Loucy (cell line): Measurements from ENCODE around the gene HIVEP2.

Experiments
- H2AFZ ChIP-seq: fragments of 200-600 bp; sonication (generic); 2 replicates; pipeline ENCODE4 v1.6.0; 2016; ENCODE audit warnings: antibody characterized with exemption, mild to moderate bottlenecking, low read length, moderate library complexity
- H3F3A ChIP-seq: fragments of 200-600 bp; 2 replicates; pipeline ENCODE4 v1.6.0; 2016; ENCODE audit warnings: antibody characterized with exemption, low read depth, mild to moderate bottlenecking
- H3K27me3 ChIP-seq: fragments of 200-600 bp; sonication (generic); 2 replicates; pipeline ENCODE4 v1.6.1; 2014; ENCODE audit warnings: low read length, mild to moderate bottlenecking; ENCODE audit not compliant: insufficient read depth, poor library complexity, severe bottlenecking
- H3K36me3 ChIP-seq: fragments of 200-600 bp; sonication (generic); 2 replicates; pipeline ENCODE4 v1.6.1; 2016; ENCODE audit warnings: low read length; ENCODE audit not compliant: insufficient read depth
- H3K4me1 ChIP-seq: fragments of 200-600 bp; sonication (generic); 2 replicates; pipeline ENCODE4 v1.5.1; 2014; ENCODE audit warnings: low read length, mild to moderate bottlenecking; ENCODE audit not compliant: insufficient read depth, poor library complexity, severe bottlenecking
- H3K4me2 ChIP-seq: fragments of 200-600 bp; sonication (generic); 2 replicates; pipeline ENCODE4 v1.6.0; 2014; ENCODE audit warnings: antibody characterized with exemption, low read length, low read depth, mild to moderate bottlenecking; ENCODE audit not compliant: poor library complexity, severe bottlenecking
- H3K4me3 ChIP-seq: fragments of 200-600 bp; sonication (generic); 2 replicates; pipeline ENCODE4 v1.5.1; 2014; ENCODE audit warnings: low read length, mild to moderate bottlenecking, mixed read lengths; ENCODE audit not compliant: poor library complexity, severe bottlenecking
- H3K79me2 ChIP-seq: fragments of 200-600 bp; sonication (generic); 2 replicates; pipeline ENCODE4 v1.6.1; 2014; ENCODE audit warnings: low read length; ENCODE audit not compliant: insufficient read depth
- H3K9ac ChIP-seq: fragments of 200-600 bp; sonication (generic); 2 replicates; pipeline ENCODE4 v1.6.0; 2014; ENCODE audit warnings: mild to moderate bottlenecking, low read depth, low read length, moderate library complexity; ENCODE audit not compliant: poor library complexity, severe bottlenecking
- H3K9me2 ChIP-seq: fragments of 200-600 bp; sonication (generic); replicated peaks from 2 replicates; pipeline ENCODE4 v1.6.1; 2016; ENCODE audit warnings: low read depth, low read length, mixed read lengths
- H3K9me3 ChIP-seq: fragments of 200-600 bp; sonication (generic); 2 replicates; pipeline ENCODE4 v1.6.1; 2014; ENCODE audit warnings: mild to moderate bottlenecking, antibody characterized with exemption, low read length, low read depth; ENCODE audit not compliant: insufficient read depth
- H4K20me1 ChIP-seq: fragments of 200-600 bp; sonication (generic); 2 replicates; pipeline ENCODE4 v1.6.0; 2014; ENCODE audit warnings: antibody characterized with exemption, low read length, mild to moderate bottlenecking; ENCODE audit not compliant: insufficient read depth, poor library complexity, severe bottlenecking
- EZH2phosphoT487 ChIP-seq: fragments of 200-600 bp; IDR thresholded peaks from 2 replicates; pipeline ENCODE4 v1.6.1; 2018; ENCODE audit warnings: antibody characterized with exemption, mild to moderate bottlenecking, moderate library complexity, borderline replicate concordance
- TF ChIP-seq, protein P1 (sequence below): fragments of 200-600 bp; sonication (generic); conservative IDR thresholded peaks from 2 replicates; pipeline ENCODE4 v1.5.1; 2014; ENCODE audit warnings: mild to moderate bottlenecking, antibody characterized with exemption, low read length

HIVEP2 gene

DNA sequence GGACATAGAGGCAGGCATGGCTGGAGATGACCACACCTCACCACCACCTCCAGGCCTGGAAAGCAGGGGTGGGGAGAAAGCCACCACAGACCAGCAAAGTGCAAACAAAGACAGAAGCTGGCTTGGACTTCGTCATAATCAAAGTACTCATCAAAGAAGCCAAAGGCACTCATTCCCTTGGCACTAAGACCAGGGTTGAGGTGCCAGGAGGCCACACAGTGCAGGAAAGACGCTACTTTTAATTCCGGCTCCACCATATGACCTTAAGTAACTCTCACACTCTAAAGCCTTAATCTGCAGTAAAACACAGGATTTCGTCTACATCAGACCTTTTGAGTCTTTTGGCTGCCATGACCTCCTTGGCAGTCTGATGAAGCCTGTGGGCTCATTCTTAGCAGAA is 123.1 kb downstream of the HIVEP2 start:
- no peaks in the 10 kb centered on the region for H3K9me2 ChIP-seq
- peaks cover 56% of the 10 kb centered on the region for H3K4me1 ChIP-seq
- H3K36me3 ChIP-seq: 0 out of 2 replicates have a peak, but pooled peaks cover 9% of the 10 kb centered on the region
- H3K4me3 ChIP-seq: no peak overlapping the region
- H4K20me1 ChIP-seq: peaks cover 4% of the 10 kb centered on the region
- no peaks in the 10 kb centered on the region for H3K27me3 ChIP-seq
- no peak overlapping the region for H3K9ac ChIP-seq
- H2AFZ ChIP-seq: no peak overlapping the region
- H3K4me2 ChIP-seq: no peak overlapping the region
- peaks cover 45% of the 10 kb centered on the region for H3K79me2 ChIP-seq
- H3K9me3 ChIP-seq: no peaks in the 10 kb centered on the region
- no peak for TF ChIP-seq EZH2phosphoT487
- TF ChIP-seq, protein P1, sequence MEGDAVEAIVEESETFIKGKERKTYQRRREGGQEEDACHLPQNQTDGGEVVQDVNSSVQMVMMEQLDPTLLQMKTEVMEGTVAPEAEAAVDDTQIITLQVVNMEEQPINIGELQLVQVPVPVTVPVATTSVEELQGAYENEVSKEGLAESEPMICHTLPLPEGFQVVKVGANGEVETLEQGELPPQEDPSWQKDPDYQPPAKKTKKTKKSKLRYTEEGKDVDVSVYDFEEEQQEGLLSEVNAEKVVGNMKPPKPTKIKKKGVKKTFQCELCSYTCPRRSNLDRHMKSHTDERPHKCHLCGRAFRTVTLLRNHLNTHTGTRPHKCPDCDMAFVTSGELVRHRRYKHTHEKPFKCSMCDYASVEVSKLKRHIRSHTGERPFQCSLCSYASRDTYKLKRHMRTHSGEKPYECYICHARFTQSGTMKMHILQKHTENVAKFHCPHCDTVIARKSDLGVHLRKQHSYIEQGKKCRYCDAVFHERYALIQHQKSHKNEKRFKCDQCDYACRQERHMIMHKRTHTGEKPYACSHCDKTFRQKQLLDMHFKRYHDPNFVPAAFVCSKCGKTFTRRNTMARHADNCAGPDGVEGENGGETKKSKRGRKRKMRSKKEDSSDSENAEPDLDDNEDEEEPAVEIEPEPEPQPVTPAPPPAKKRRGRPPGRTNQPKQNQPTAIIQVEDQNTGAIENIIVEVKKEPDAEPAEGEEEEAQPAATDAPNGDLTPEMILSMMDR: no peak
- H3F3A ChIP-seq: peaks cover 2% of the 10 kb centered on the region; the same call in 1 of the 2 replicates

DNA sequence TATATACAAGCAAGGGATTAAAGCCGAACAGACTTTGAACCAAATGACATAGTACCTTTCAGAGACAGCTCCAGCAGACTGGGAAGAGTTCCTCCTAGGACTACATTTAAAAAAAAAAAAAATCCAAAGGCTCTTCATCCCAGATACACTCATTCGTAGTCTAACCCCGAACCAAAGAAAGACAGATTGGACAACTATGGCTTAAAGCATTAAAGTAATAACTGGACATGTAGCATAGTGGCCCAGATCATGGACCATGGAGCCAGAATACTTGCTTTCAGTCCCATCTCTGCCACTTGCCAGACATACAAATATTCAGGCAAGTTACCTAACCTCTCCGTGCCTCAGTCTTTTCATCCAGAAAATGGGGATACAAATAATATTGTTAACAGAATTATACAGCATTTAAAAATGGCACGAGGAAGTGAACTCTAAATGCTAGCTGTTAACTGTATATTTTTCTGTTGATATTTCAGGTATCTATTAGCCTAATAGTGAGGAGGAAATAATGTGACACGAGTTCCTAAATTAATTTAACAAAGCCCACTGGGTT is 123.7 kb downstream of the HIVEP2 start:
- Histone ChIP-seq H3K79me2 (peaks cover 51% of the 10 kb centered on the region), H3K4me1 (peaks cover 56% of the 10 kb centered on the region), H3K9me3 (no peaks in the 10 kb centered on the region), H3K4me3 (no peak overlapping the region), H3F3A (peaks cover under 1% of the 10 kb centered on the region; the same call in 1 of the 2 replicates), H3K27me3 (no peaks in the 10 kb centered on the region), H2AFZ (no peak overlapping the region), H3K4me2 (peak overlapping the region; percentile 89), H4K20me1 (peaks cover 4% of the 10 kb centered on the region), H3K36me3 (0 out of 2 replicates have a peak, but pooled peaks cover 4% of the 10 kb centered on the region), H3K9ac (peak overlapping the region; percentile 62), H3K9me2 (no peaks in the 10 kb centered on the region)
- TF ChIP-seq, protein P1: no peak
- no peak for TF ChIP-seq EZH2phosphoT487

DNA sequence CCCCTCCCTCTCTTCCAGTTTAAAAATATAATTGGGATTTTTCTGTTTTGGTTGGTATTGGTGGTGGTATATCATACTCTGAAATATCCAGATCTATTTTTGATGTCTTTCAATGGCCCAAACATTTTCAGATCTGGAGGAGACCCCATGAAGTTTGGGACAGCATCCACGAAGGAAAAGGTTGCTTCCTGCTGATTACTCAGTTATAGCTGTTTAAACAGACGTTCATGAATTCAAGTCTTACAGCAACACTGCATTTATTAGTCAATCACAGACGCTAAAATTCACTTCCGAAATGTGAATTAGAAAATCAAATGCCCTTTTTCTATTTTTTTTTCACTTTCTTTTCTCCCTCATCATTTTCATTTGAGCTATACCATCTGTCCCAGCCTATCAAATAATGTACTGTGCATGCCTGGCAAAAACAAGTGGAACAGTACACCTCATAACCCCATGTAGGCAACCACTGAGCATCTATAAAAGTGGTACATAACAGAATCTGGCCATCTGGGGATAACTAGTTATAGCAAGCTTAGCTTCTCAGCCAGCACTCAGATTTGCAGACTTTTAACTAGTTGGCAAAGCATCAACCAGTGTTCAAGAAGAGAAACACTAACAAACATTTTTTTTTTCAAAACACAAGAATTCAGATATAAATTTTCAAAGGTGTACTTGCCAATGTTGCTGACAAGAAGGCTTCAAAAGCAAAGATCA is 124.5 kb downstream of the HIVEP2 start:
- Histone ChIP-seq H3F3A (no peaks in the 10 kb centered on the region; the same call in 1 of the 2 replicates), H3K9me2 (no peaks in the 10 kb centered on the region), H3K4me3 (peak overlapping the region; percentile 70), H3K4me2 (peak overlapping the region; percentile 89), H4K20me1 (peaks cover 4% of the 10 kb centered on the region), H3K4me1 (peaks cover 56% of the 10 kb centered on the region), H3K9ac (peak overlapping the region; percentile 62), H3K36me3 (0 out of 2 replicates have a peak, but pooled peaks cover 4% of the 10 kb centered on the region), H2AFZ (no peak overlapping the region), H3K27me3 (no peaks in the 10 kb centered on the region), H3K79me2 (peaks cover 58% of the 10 kb centered on the region), H3K9me3 (no peaks in the 10 kb centered on the region)
- TF ChIP-seq EZH2phosphoT487: no peak
- TF ChIP-seq, protein P1: no peak
